Measurements from ENCODE around the gene NFKB2.

NFKB2 gene

GRCh38 chr10:102424916-102425315, 29.4 kb downstream of the NFKB2 start:
- no peak for DNase-seq

- DNase-seq = no peak
Measured at GRCh38 chr10:102425444-102425843, 29.9 kb downstream of the NFKB2 start.

GRCh38 chr10:102426803-102427287, 31.3 kb downstream of the NFKB2 start:
- no peak for DNase-seq

- no peak for DNase-seq
Measured at GRCh38 chr10:102429468-102429867, 34.0 kb downstream of the NFKB2 start.

GRCh38 chr10:102431452-102432124, 36.1 kb downstream of the NFKB2 start:
- DNase-seq = no peak

- peak; percentile 97 for DNase-seq
Measured at GRCh38 chr10:102432162-102432950, 36.9 kb downstream of the NFKB2 start, which contains the start of gene CUEDC2. Gene CUEDC2 (minus strand): TSS chr10:102432574. CDS start chr10:102425188, 7,386 bp downstream.

GRCh38 chr10:102433619-102434046, 38.1 kb downstream of the NFKB2 start:
- no peak for DNase-seq

- DNase-seq = no peak
Measured at GRCh38 chr10:102434394-102435132, 39.1 kb downstream of the NFKB2 start.

- DNase-seq = no peak
Measured at GRCh38 chr10:102435133-102435497, 39.6 kb downstream of the NFKB2 start.

GRCh38 chr10:102435529-102436233, 40.2 kb downstream of the NFKB2 start:
- peak; percentile 49 for DNase-seq

GRCh38 chr10:102436312-102436711, 40.8 kb downstream of the NFKB2 start:
- DNase-seq = no peak

- DNase-seq = no peak
Measured at GRCh38 chr10:102437515-102437914, 42.0 kb downstream of the NFKB2 start.

- DNase-seq = no peak
Measured at GRCh38 chr10:102438374-102438773, 42.9 kb downstream of the NFKB2 start.

- DNase-seq = no peak
Measured at GRCh38 chr10:102444851-102445250, 49.3 kb downstream of the NFKB2 start.

GRCh38 chr10:102449321-102450123, 54.0 kb downstream of the NFKB2 start:
- DNase-seq = peak; percentile 90

- DNase-seq = no peak
Measured at GRCh38 chr10:102450124-102450373, 54.5 kb downstream of the NFKB2 start.

GRCh38 chr10:102450374-102451104, 55.0 kb downstream of the NFKB2 start:
- DNase-seq = peak; percentile 86

- no peak for DNase-seq
Measured at GRCh38 chr10:102451105-102451969, 55.8 kb downstream of the NFKB2 start, which contains the start of gene C10orf95. Gene C10orf95 (minus strand): TSS chr10:102451543. CDS start chr10:102451093, 450 bp downstream.
